HepG2 (cell line): Measurements from ENCODE around the gene ZGRF1. TPM values are rescaled to one million over a fixed set of nuclear protein-coding genes. Genes with fewer than 3 reads are reported as not detected.
"Not testable (repeated sequence)": the region's sequence is repeated elsewhere in the genome, so short reads cannot be mapped to it uniquely, and the experiment has no call there.

ENCODE experiments used
- ATAC-seq: fragments of 200-7000 bp; cut with Tn5 transposase; 3 replicates; pipeline ENCODE4 v1.9.1; 2020; ENCODE audit warnings: mild to moderate bottlenecking, moderate library complexity
- BruUV-seq: library from RNA; stranded (reverse); fragments of 400-500 nt; replicated peaks from 2 replicates; lab custom pipeline; 2021; lab: Mats Ljungman, UMichigan
- CTCF ChIA-PET: fragments of 300-600 bp; formaldehyde crosslinking; extraction: SDS; loops from one replicate; lab custom pipeline; 2021; ENCODE audit warnings: low total read pairs, inconsistent platforms, low intra/inter-chr PET ratio; lab: Yijun Ruan, JAX
- POLR2A ChIA-PET: fragments of 350-600 bp; sonication (Branson Sonifier 250); formaldehyde crosslinking; loops from one replicate; lab custom pipeline; 2020; ENCODE audit warnings: antibody characterized with exemption, inconsistent platforms; lab: Yijun Ruan, JAX
- DNase-seq: peaks from one replicate; pipeline ENCODE4 v3.0.0-alpha.2; 2015; ENCODE audit warnings: low spot score
- FAIRE-seq: peaks from 3 replicates; lab custom pipeline; 2011; peaks lifted over from hg19 to GRCh38; lab: Jason Lieb, UNC
- H2AFZ ChIP-seq: one replicate; pipeline ENCODE4 v1.6.1; 2011; ENCODE audit warnings: low read length, inconsistent platforms
- H3K27ac ChIP-seq: fragments of 300-600 bp; 3 replicates; pipeline ENCODE4 v1.8.0; 2011; ENCODE audit warnings: mixed run types, mild to moderate bottlenecking, mixed read lengths, low read length, inconsistent platforms; ENCODE audit not compliant: insufficient read depth; ENCODE audit errors: extremely low read length
- H3K27me3 ChIP-seq, 2 experiments: fragments of 200-600 bp in 1 of 2; 2 replicates in 1 of 2; 3 replicates in 1 of 2; pipeline versions ENCODE4 v1.6.0 to v1.8.0; 2011; ENCODE audit warnings: low read length in 2 of 2, mild to moderate bottlenecking in 2 of 2, moderate library complexity in 2 of 2, inconsistent platforms in 1 of 2; ENCODE audit not compliant: insufficient read depth in 2 of 2, control insufficient read depth in 1 of 2
- H3K36me3 ChIP-seq, 2 experiments: fragments of 200-600 bp in 1 of 2; replicated peaks in 1 of 2; 2 replicates in 1 of 2; 3 replicates in 1 of 2; pipeline versions ENCODE4 v1.5.1 to v1.8.0; 2011; ENCODE audit warnings: low read length in 2 of 2, inconsistent platforms in 1 of 2; ENCODE audit not compliant: insufficient read depth in 2 of 2, control insufficient read depth in 1 of 2
- H3K4me1 ChIP-seq: 2 replicates; pipeline ENCODE4 v1.5.1; 2012; ENCODE audit warnings: low read length, inconsistent platforms; ENCODE audit not compliant: insufficient read depth
- H3K4me2 ChIP-seq: 2 replicates; pipeline ENCODE4 v1.6.0; 2011; ENCODE audit warnings: low read depth, low read length, inconsistent platforms
- H3K4me3 ChIP-seq, 3 experiments: fragments of 200-600 bp in 1 of 3; sonication (generic), shearing (Covaris generic) in 1 of 3; replicated peaks in 1 of 3; 2 replicates each; pipeline ENCODE4 v1.5.1; 2011 to 2016; ENCODE audit warnings: low read length in 3 of 3, inconsistent platforms in 2 of 3, low read depth in 2 of 3, mild to moderate bottlenecking in 2 of 3, control low read depth in 1 of 3, mixed read lengths in 1 of 3; ENCODE audit not compliant: insufficient read depth in 1 of 3
- H3K79me2 ChIP-seq: one replicate; pipeline ENCODE4 v1.6.1; 2011; ENCODE audit warnings: low read length, inconsistent platforms; ENCODE audit not compliant: insufficient read depth
- H3K9ac ChIP-seq: 2 replicates; pipeline ENCODE4 v1.6.0; 2011; ENCODE audit warnings: mild to moderate bottlenecking, low read depth, low read length, inconsistent platforms; ENCODE audit not compliant: insufficient read depth
- H3K9me3 ChIP-seq: 2 replicates; pipeline ENCODE4 v1.5.1; 2012; ENCODE audit warnings: mild to moderate bottlenecking, low read length
- H4K20me1 ChIP-seq: 2 replicates; pipeline ENCODE4 v1.6.0; 2011; ENCODE audit warnings: inconsistent platforms, mild to moderate bottlenecking, low read length, moderate library complexity; ENCODE audit not compliant: insufficient read depth
- CREB3 ChIP-seq: sonication (generic); formaldehyde crosslinking; IDR thresholded peaks from 2 replicates; pipeline ENCODE4 v1.5.0; 2020; ENCODE audit warnings: missing genetic modification reagents
- ELF1 ChIP-seq: sonication (generic); formaldehyde crosslinking; IDR thresholded peaks from 2 replicates; pipeline ENCODE4 v1.4.0; 2020; ENCODE audit warnings: missing genetic modification reagents
- NFKBIZ ChIP-seq: IDR thresholded peaks from 2 replicates; pipeline ENCODE4 v1.6.1; 2018; ENCODE audit warnings: missing genetic modification reagents, missing compliant biosample characterization
- RBM22 ChIP-seq: fragments of 200-400 bp; formaldehyde crosslinking; optimal IDR thresholded peaks from 2 replicates; pipeline ENCODE3; 2017; ENCODE audit warnings: mild to moderate bottlenecking, low read length, moderate library complexity
- SP2 ChIP-seq: sonication (generic); formaldehyde crosslinking; IDR thresholded peaks from 2 replicates; pipeline ENCODE4 v1.5.1; 2020; ENCODE audit warnings: mild to moderate bottlenecking, missing genetic modification reagents
- TARDBP ChIP-seq: sonication (generic); formaldehyde crosslinking; IDR thresholded peaks from 2 replicates; pipeline ENCODE4 v1.8.0; 2022; ENCODE audit warnings: mild to moderate bottlenecking, missing genetic modification reagents
- ZNF124 ChIP-seq: sonication (generic); formaldehyde crosslinking; IDR thresholded peaks from 2 replicates; pipeline ENCODE4 v1.4.0; 2020; ENCODE audit warnings: missing genetic modification reagents
- ZNF224 ChIP-seq: sonication (generic); formaldehyde crosslinking; IDR thresholded peaks from 2 replicates; pipeline ENCODE4 v1.5.0; 2020; ENCODE audit warnings: mild to moderate bottlenecking, missing genetic modification reagents
- ZNF343 ChIP-seq: sonication (generic); formaldehyde crosslinking; IDR thresholded peaks from 2 replicates; pipeline ENCODE4 v1.4.0; 2020; ENCODE audit warnings: mild to moderate bottlenecking, missing genetic modification reagents
- ZNF772 ChIP-seq: sonication (generic); formaldehyde crosslinking; IDR thresholded peaks from 2 replicates; pipeline ENCODE4 v1.5.0; 2020; ENCODE audit warnings: mild to moderate bottlenecking, missing genetic modification reagents
- WGBS: methylation state at CpG from one replicate; pipeline ENCODE4 v1.1.6; 2017; ENCODE audit warnings: low lambda C conversion rate; 5-methylcytosine and 5-hydroxymethylcytosine counted together
- in situ Hi-C: cut with HindIII; loops from 2 replicates; pipeline ENCODE4 v1.10.0; 2017; ENCODE audit warnings: low pct_unique_long_range_greater_than_20kb; ENCODE audit not compliant: extremely low pct_ligation_motif_present
- intact Hi-C: fragments of 100-400 bp; cut with micrococcal nuclease; formaldehyde crosslinking; loops from one replicate; pipeline ENCODE4 v1.10.0; 2022; ENCODE audit not compliant: unreplicated experiment
- polyA plus RNA-seq, 8 experiments: library from polyadenylated mRNA; depleted of rRNA in 3 of 8; stranded (reverse) in 7 of 8; unstranded in 1 of 8; fragments of >200 nt; fragmentation: Illumina TruSeq in 4 of 8; extraction: Trizol in 4 of 8; gene quantifications; 2 replicates each; pipeline versions ENCODE4 v1.2.1 to v1.2.3, GENCODE V29; 2011 to 2016; ENCODE audit warnings: low read depth in 4 of 8, missing spikeins in 1 of 8, mixed read lengths in 1 of 8; ENCODE audit not compliant: insufficient read depth in 1 of 8
- total RNA-seq, 5 experiments: library from RNA; depleted of rRNA; stranded (reverse); fragments of >200 nt; fragmentation: Illumina TruSeq; extraction: Trizol; gene quantifications; 2 replicates each; pipeline ENCODE4 v1.2.3, GENCODE V29; 2016; ENCODE audit warnings: low read depth in 1 of 5

The ZGRF1 gene
- total and polyA plus RNA-seq, 2 of the 13 experiments (the other 11 are each of a cell fraction or from before 2014, with no cell fraction given) = 8.6 to 15.9 TPM

DNA sequence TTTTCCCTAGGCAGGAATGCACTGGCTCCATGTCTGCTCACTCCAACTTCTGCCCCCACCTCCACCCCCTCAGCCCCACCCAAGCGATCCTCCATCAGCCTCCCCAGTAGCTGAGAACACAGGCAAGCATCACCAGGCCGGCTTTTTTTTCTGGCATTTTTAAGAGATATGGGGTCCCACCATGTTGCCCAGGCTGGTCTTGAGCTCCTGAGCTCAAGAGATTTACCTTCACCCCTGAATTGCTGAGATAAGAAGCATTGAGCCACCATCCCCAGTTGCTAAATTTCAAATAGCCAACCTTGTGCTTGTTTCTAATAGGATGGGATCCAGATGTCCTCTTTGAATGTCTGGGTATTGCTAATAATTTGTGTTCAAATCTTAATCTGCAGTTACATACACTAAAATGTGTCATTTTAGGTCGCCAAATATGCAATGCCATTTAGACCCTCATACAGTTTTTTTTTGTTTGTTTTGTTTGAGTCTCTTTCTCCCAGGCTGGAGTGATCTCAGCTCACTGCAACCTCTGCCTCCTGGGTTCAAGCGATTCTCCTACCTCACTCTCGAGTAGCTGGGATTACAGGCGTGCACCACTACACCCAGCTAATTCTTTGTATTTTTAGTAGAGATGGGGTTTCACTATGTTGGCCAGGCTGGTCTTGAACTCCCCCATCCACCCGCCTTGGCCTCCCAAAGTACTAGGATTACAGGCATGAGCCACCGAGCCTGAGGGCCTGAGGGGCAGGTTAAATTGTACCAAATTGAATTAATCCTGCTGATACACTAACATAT is 9.0 kb upstream of the ZGRF1 start:
- ATAC-seq = no peak
- ChIA-PET POLR2A (no interaction called here), CTCF (no interaction called here)
- FAIRE-seq = no peak
- no peak overlapping the region for H2AFZ ChIP-seq
- DNase-seq = no peak
- BruUV-seq = no TSS peak
- no peaks in the 10 kb centered on the region for H3K4me1 ChIP-seq
- H3K36me3 ChIP-seq = peaks cover 10 to 25% of the 10 kb centered on the region in 2 experiments
- H3K9me3 ChIP-seq = no peaks in the 10 kb centered on the region
- in situ Hi-C loops = no loop called here
- 98% methylated on average over 8 of the region's 8 CpGs for WGBS
- H3K27ac ChIP-seq = no peak overlapping the region
- no peak overlapping the region for H3K4me3 ChIP-seq
- H4K20me1 ChIP-seq = no peaks in the 10 kb centered on the region
- no peak overlapping the region for H3K4me2 ChIP-seq
- H3K9ac ChIP-seq = no peak overlapping the region
- TF ChIP-seq SP2 (CRISPR knock-in tag) (no peak), ZNF772 (CRISPR knock-in tag) (no peak), RBM22 (no peak), ELF1 (CRISPR knock-in tag) (no peak), ZNF224 (CRISPR knock-in tag) (no peak), CREB3 (CRISPR knock-in tag) (no peak), TARDBP (no peak), ZNF343 (CRISPR knock-in tag) (no peak), NFKBIZ (no peak), ZNF124 (CRISPR knock-in tag) (no peak)
- TF ChIP-seq, all 625 proteins: peak for 0
- Histone ChIP-seq H3K27me3 (no peaks in the 10 kb centered on the region), H3K79me2 (no peaks in the 10 kb centered on the region)
- intact Hi-C loops = no loop called here

DNA sequence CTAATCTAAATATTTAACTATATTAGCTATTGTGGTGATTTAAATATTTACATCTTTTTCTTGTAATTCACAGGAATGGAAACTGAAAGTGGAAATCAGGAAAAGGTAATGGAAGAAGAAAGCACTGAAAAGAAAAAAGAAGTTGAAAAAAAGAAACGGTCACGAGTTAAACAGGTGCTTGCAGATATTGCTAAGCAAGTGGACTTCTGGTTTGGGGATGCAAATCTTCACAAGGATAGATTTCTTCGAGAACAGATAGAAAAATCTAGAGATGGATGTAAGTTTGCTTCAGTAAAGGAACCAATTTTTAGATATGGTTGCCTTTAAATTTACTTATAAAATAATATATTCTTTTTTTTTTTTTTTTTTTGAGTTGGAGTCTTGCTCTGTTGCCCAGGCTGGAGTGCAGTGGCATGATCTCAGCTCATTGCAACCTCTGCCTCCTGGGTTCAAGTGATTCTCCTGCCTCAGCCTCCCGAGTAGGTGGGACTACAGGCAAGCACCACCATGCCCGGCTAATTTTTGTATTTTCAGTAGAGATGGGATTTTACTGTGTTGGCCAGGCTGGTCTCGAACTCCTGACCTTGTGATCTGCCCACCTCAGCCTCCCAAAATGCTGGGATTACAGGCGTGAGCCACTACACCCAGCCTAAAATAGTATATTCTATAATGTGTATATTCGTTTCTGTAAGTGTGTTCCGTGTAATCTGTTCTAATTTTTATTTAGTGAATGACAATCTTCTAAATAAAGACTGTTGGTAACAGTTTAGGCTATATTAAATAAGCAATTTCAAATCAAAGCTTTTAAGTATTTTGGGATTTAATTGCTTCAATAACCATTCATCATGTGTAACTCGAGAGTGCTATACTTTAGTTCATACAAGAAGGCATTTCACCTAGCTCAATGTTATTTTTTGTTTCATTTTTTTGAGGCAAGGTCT is 8.2 kb upstream of the ZGRF1 start:
- H3K4me3 ChIP-seq, H3K4me1 ChIP-seq, POLR2A ChIA-PET, H3K79me2 ChIP-seq, H3K27ac ChIP-seq, in situ Hi-C loops, H3K4me2 ChIP-seq, H3K9ac ChIP-seq, intact Hi-C loops, H4K20me1 ChIP-seq, FAIRE-seq, H2AFZ ChIP-seq, BruUV-seq, CTCF ChIA-PET, H3K9me3 ChIP-seq, DNase-seq, ATAC-seq, H3K27me3 ChIP-seq: not testable (repeated sequence)
- 96% methylated on average over 10 of the region's 10 CpGs for WGBS
- peaks cover 8 to 25% of the 10 kb centered on the region in 2 experiments; a peak in 4 of 5 replicates for H3K36me3 ChIP-seq
